IMR-90 (cell line): ENCODE results near the gene ZNF488. TPM values are rescaled to one million over a fixed set of nuclear protein-coding genes. Genes with fewer than 3 reads are reported as not detected.

Source experiments
- ATAC-seq: fragments of 200-7000 bp; cut with Tn5 transposase; 2 replicates; pipeline ENCODE4 v1.9.1; 2020; ENCODE audit warnings: low read depth, mild to moderate bottlenecking, moderate library complexity
- BruUV-seq: library from RNA; stranded (reverse); fragments of 400-500 nt; replicated peaks from 2 replicates; lab custom pipeline; 2021; lab: Mats Ljungman, UMichigan
- CTCF ChIA-PET: fragments of 300-600 bp; formaldehyde crosslinking; extraction: SDS; loops from one replicate; lab custom pipeline; 2021; ENCODE audit warnings: antibody characterized with exemption; lab: Yijun Ruan, JAX
- POLR2A ChIA-PET: fragments of 300-600 bp; sonication (Branson Sonifier 250); formaldehyde crosslinking; loops from one replicate; lab custom pipeline; 2022; ENCODE audit warnings: antibody characterized with exemption; ENCODE audit not compliant: unreplicated experiment; lab: Charles Lee
- DNase-seq: peaks from one replicate; pipeline ENCODE4 v3.0.0; 2013
- H2AFZ ChIP-seq: replicated peaks from 2 replicates; pipeline ENCODE3; 2013; ENCODE audit warnings: low read length, mild to moderate bottlenecking; ENCODE audit not compliant: poor library complexity
- H2AK5ac ChIP-seq: 2 replicates; pipeline ENCODE4 v1.6.1; 2013; ENCODE audit warnings: low read depth, low read length, inconsistent platforms
- H2AK9ac ChIP-seq: replicated peaks from 2 replicates; pipeline ENCODE3; 2013; ENCODE audit warnings: mild to moderate bottlenecking, low read depth, low read length, moderate library complexity; ENCODE audit not compliant: poor library complexity
- H2BK120ac ChIP-seq: 2 replicates; pipeline ENCODE4 v1.6.1; 2013; ENCODE audit warnings: low read depth, low read length, inconsistent platforms
- H2BK15ac ChIP-seq: 3 replicates; pipeline ENCODE4 v1.6.1; 2013; ENCODE audit warnings: low read depth, low read length, inconsistent platforms
- H2BK20ac ChIP-seq: 2 replicates; pipeline ENCODE4 v1.6.1; 2013; ENCODE audit warnings: low read depth, mild to moderate bottlenecking, inconsistent platforms, low read length, moderate library complexity
- H2BK5ac ChIP-seq: 2 replicates; pipeline ENCODE4 v1.6.1; 2013; ENCODE audit warnings: mild to moderate bottlenecking, low read depth, low read length, inconsistent platforms; ENCODE audit not compliant: poor library complexity, severe bottlenecking
- H3K14ac ChIP-seq: replicated peaks from 2 replicates; pipeline ENCODE4 v1.6.1; 2013; ENCODE audit warnings: low read depth, low read length, inconsistent platforms
- H3K18ac ChIP-seq: 2 replicates; pipeline ENCODE4 v1.6.1; 2013; ENCODE audit warnings: low read depth, low read length, control low read depth
- H3K23ac ChIP-seq: 2 replicates; pipeline ENCODE4 v1.6.1; 2013; ENCODE audit warnings: low read depth, low read length, inconsistent platforms
- H3K27ac ChIP-seq: 2 replicates; pipeline ENCODE4 v1.5.1; 2013; ENCODE audit warnings: mild to moderate bottlenecking, control low read depth, low read length; ENCODE audit not compliant: insufficient read depth
- H3K27me3 ChIP-seq: 2 replicates; pipeline ENCODE4 v1.6.1; 2013; ENCODE audit warnings: low read length; ENCODE audit not compliant: control insufficient read depth, insufficient read depth
- H3K36me3 ChIP-seq: 2 replicates; pipeline ENCODE4 v1.6.1; 2013; ENCODE audit warnings: low read length, mixed read lengths; ENCODE audit not compliant: control insufficient read depth, insufficient read depth
- H3K4ac ChIP-seq: 2 replicates; pipeline ENCODE4 v1.6.1; 2013; ENCODE audit warnings: low read depth, low read length, inconsistent platforms
- H3K4me1 ChIP-seq: 2 replicates; pipeline ENCODE4 v1.6.1; 2013; ENCODE audit warnings: low read length, mixed read lengths; ENCODE audit not compliant: control insufficient read depth, insufficient read depth
- H3K4me2 ChIP-seq: 2 replicates; pipeline ENCODE4 v1.6.1; 2013; ENCODE audit warnings: low read depth, mild to moderate bottlenecking, control low read depth, low read length, moderate library complexity
- H3K4me3 ChIP-seq: 2 replicates; pipeline ENCODE4 v1.5.1; 2013; ENCODE audit warnings: low read depth, mild to moderate bottlenecking, control low read depth, low read length, moderate library complexity; ENCODE audit not compliant: insufficient read depth
- H3K56ac ChIP-seq: 2 replicates; pipeline ENCODE4 v1.6.1; 2013; ENCODE audit warnings: low read length, inconsistent platforms; ENCODE audit not compliant: insufficient read depth; ENCODE audit errors: extremely low read depth
- H3K79me1 ChIP-seq, 2 experiments: 2 replicates each; pipeline ENCODE4 v1.6.1; 2013; ENCODE audit warnings: low read length in 2 of 2, inconsistent platforms in 1 of 2, low read depth in 1 of 2
- H3K9ac ChIP-seq: 2 replicates; pipeline ENCODE4 v1.6.1; 2013; ENCODE audit warnings: low read depth, low read length, control low read depth
- H3K9me1 ChIP-seq: 2 replicates; pipeline ENCODE4 v1.6.1; 2013; ENCODE audit warnings: low read length, inconsistent platforms; ENCODE audit not compliant: insufficient read depth
- H3K9me3 ChIP-seq: 2 replicates; pipeline ENCODE4 v1.6.1; 2013; ENCODE audit warnings: low read length; ENCODE audit not compliant: control insufficient read depth, insufficient read depth
- H4K20me1 ChIP-seq: 2 replicates; pipeline ENCODE4 v1.6.1; 2013; ENCODE audit warnings: low read length, inconsistent platforms; ENCODE audit not compliant: insufficient read depth
- H4K5ac ChIP-seq: 2 replicates; pipeline ENCODE4 v1.6.1; 2013; ENCODE audit warnings: mild to moderate bottlenecking, low read depth, low read length, control low read depth
- H4K8ac ChIP-seq, 2 experiments: 2 replicates each; pipeline ENCODE4 v1.6.1; 2013; ENCODE audit warnings: low read depth in 2 of 2, low read length in 2 of 2, control low read depth in 1 of 2, inconsistent platforms in 1 of 2
- H4K91ac ChIP-seq: 2 replicates; pipeline ENCODE4 v1.6.1; 2013; ENCODE audit warnings: low read depth, low read length, inconsistent platforms; ENCODE audit not compliant: insufficient read depth
- BHLHE40 ChIP-seq: fragments of 150-350 bp; IDR thresholded peaks from 2 replicates; pipeline ENCODE4 v1.6.1; 2016; ENCODE audit warnings: mild to moderate bottlenecking, low read depth, low read length
- CEBPB ChIP-seq: IDR thresholded peaks from 2 replicates; pipeline ENCODE4 v1.6.1; 2012; ENCODE audit warnings: low read depth, low read length, improper control_type of control experiment
- CHD1 ChIP-seq: IDR thresholded peaks from 2 replicates; pipeline ENCODE4 v1.6.1; 2012; ENCODE audit warnings: low read depth, low read length, improper control_type of control experiment
- CTCF ChIP-seq: conservative IDR thresholded peaks from 2 replicates; pipeline ENCODE4 v1.5.1; 2012; ENCODE audit warnings: mild to moderate bottlenecking, low read depth, low read length, improper control_type of control experiment
- FOS ChIP-seq: fragments of 150-350 bp; IDR thresholded peaks from 2 replicates; pipeline ENCODE4 v1.6.1; 2016; ENCODE audit warnings: low read depth, low read length
- MAFK ChIP-seq: IDR thresholded peaks from 2 replicates; pipeline ENCODE4 v1.6.1; 2012; ENCODE audit warnings: low read depth, low read length, improper control_type of control experiment
- MAZ ChIP-seq: IDR thresholded peaks from 2 replicates; pipeline ENCODE4 v1.6.1; 2012; ENCODE audit warnings: low read depth, mild to moderate bottlenecking, low read length, improper control_type of control experiment, moderate library complexity, borderline replicate concordance
- MXI1 ChIP-seq: IDR thresholded peaks from 2 replicates; pipeline ENCODE4 v1.6.1; 2012; ENCODE audit warnings: low read depth, mild to moderate bottlenecking, low read length, moderate library complexity, borderline replicate concordance
- NFE2L2 ChIP-seq: fragments of 150-350 bp; IDR thresholded peaks from 2 replicates; pipeline ENCODE4 v1.6.1; 2016; ENCODE audit warnings: low read depth, mild to moderate bottlenecking, low read length
- RFX5 ChIP-seq: IDR thresholded peaks from 2 replicates; pipeline ENCODE4 v1.8.0; 2012; ENCODE audit warnings: low read depth, mild to moderate bottlenecking, low read length, moderate library complexity
- SMC3 ChIP-seq: fragments of 150-350 bp; IDR thresholded peaks from 2 replicates; pipeline ENCODE4 v1.6.1; 2016; ENCODE audit warnings: low read depth, mild to moderate bottlenecking, antibody characterized with exemption, low read length, moderate library complexity
- WGBS, 2 experiments: methylation state at CpG; one replicate each; pipeline versions ENCODE4 v1.1.5 to v1.1.7; 2013; ENCODE audit warnings: missing lambda C conversion rate in 2 of 2; ENCODE audit not compliant: insufficient read length in 1 of 2; ENCODE audit errors: extremely low coverage in 2 of 2; 5-methylcytosine and 5-hydroxymethylcytosine counted together
- dilution Hi-C: fragments of 300-500 bp; cut with HindIII; formaldehyde crosslinking; loops from one replicate; pipeline ENCODE4 v1.14.3; 2018; ENCODE audit warnings: low sequenced_read_pairs; ENCODE audit not compliant: unreplicated experiment
- in situ Hi-C: fragments of 300-500 bp; cut with MboI; formaldehyde crosslinking; loops from 3 replicates; pipeline ENCODE4 v1.14.3; 2019; ENCODE audit warnings: low sequenced_read_pairs, inconsistent platforms, mixed read lengths
- intact Hi-C: fragments of 100-400 bp; cut with micrococcal nuclease; formaldehyde crosslinking; loops from 2 replicates; pipeline ENCODE4 v1.10.0; 2022
- polyA plus RNA-seq, 3 experiments: library from polyadenylated mRNA; depleted of rRNA; stranded (reverse); fragments of >200 nt; gene quantifications; 2 replicates each; pipeline ENCODE4 v1.2.3, GENCODE V29; 2012; ENCODE audit warnings: low replicate concordance in 1 of 3
- total RNA-seq: library from RNA; depleted of rRNA; stranded (reverse); fragments of >200 nt; gene quantifications from 2 replicates; pipeline ENCODE4 v1.2.3, GENCODE V29; 2012
- TF ChIP-seq, protein P1 (sequence below): fragments of 150-350 bp; IDR thresholded peaks from 2 replicates; pipeline ENCODE4 v1.6.1; 2016; ENCODE audit warnings: low read depth, mild to moderate bottlenecking, low read length, moderate library complexity, borderline replicate concordance

Gene ZNF488
- total and polyA plus RNA-seq, 2 of the 4 experiments (the other 2 are of a cell fraction): under 0.01 to 0.14 TPM

GRCh38 chr10:47418966-47419365 is 34.9 kb upstream of the ZNF488 start:
- CTCF ChIA-PET: no interaction called here
- Histone ChIP-seq H4K5ac (no peak overlapping the region), H3K4me1 (peaks cover 8% of the 10 kb centered on the region), H3K27me3 (peaks cover 39% of the 10 kb centered on the region), H3K4me2 (no peak overlapping the region), H2BK5ac (no peak overlapping the region), H2BK120ac (no peak overlapping the region), H2BK20ac (no peak overlapping the region), H4K20me1 (no peaks in the 10 kb centered on the region), H3K18ac (no peak overlapping the region), H3K9ac (no peak overlapping the region), H3K9me3 (no peaks in the 10 kb centered on the region), H3K56ac (no peak overlapping the region), H2AK9ac (no peak overlapping the region), H3K27ac (no peak overlapping the region), H2BK15ac (no peak overlapping the region), H3K9me1 (no peaks in the 10 kb centered on the region; the same call in 1 of the 2 replicates), H3K23ac (no peak overlapping the region), H3K4me3 (no peak overlapping the region), H4K91ac (no peak overlapping the region), H3K79me1 (no peaks in the 10 kb centered on the region), H3K36me3 (no peaks in the 10 kb centered on the region), H4K8ac (no peak overlapping the region), H2AK5ac (no peak overlapping the region), H3K14ac (no peak overlapping the region), H3K4ac (no peak overlapping the region), H2AFZ (no peak overlapping the region)
- ATAC-seq (no peak), DNase-seq (no peak)
- TF ChIP-seq CEBPB (no peak), FOS (no peak), SMC3 (no peak), MXI1 (no peak), BHLHE40 (no peak), RFX5 (no peak), CHD1 (no peak), CTCF (no peak), MAZ (no peak), MAFK (no peak), NFE2L2 (no peak)
- TF ChIP-seq, protein P1, sequence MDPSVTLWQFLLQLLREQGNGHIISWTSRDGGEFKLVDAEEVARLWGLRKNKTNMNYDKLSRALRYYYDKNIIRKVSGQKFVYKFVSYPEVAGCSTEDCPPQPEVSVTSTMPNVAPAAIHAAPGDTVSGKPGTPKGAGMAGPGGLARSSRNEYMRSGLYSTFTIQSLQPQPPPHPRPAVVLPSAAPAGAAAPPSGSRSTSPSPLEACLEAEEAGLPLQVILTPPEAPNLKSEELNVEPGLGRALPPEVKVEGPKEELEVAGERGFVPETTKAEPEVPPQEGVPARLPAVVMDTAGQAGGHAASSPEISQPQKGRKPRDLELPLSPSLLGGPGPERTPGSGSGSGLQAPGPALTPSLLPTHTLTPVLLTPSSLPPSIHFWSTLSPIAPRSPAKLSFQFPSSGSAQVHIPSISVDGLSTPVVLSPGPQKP: no peak
- intact Hi-C loops: no loop called here
- dilution Hi-C loops: no loop called here
- no TSS peak for BruUV-seq
- POLR2A ChIA-PET: no interaction called here
- in situ Hi-C loops: loop anchor here (25.0 kb wide), 1 partner anchor 882 kb away; no protein-coding TSS in a partner anchor
- no CpG with 5 or more reads among the region's 4 CpGs for WGBS, 2 experiments
